ENCODE measurements around the gene JADE3.

DNA sequence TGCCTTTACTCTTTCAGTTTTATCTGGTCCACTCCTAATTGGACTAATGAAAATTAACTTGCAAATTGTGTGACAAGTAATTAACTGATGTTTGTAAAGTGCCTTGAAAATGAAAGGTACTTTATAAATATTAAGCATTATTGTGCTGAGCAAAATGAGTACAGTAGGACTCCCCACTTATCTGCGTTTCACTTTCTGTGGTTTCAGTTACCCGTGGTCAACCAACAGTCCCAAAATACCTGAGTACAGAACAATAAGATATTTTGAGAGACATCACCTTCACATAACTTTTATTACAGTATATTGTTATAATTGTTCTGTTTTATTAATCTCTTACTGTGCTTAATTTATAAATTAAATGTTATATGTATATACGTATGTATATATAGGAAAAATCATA lies 27.4 kb upstream of the JADE3 start:
- TF ChIP-seq POLR2A (IDR thresholded peaks at IDR 0.05) (no peak), POLR2AphosphoS5 (IDR thresholded peaks at IDR 0.05) (no peak)
- TF ChIP-seq, protein P1, sequence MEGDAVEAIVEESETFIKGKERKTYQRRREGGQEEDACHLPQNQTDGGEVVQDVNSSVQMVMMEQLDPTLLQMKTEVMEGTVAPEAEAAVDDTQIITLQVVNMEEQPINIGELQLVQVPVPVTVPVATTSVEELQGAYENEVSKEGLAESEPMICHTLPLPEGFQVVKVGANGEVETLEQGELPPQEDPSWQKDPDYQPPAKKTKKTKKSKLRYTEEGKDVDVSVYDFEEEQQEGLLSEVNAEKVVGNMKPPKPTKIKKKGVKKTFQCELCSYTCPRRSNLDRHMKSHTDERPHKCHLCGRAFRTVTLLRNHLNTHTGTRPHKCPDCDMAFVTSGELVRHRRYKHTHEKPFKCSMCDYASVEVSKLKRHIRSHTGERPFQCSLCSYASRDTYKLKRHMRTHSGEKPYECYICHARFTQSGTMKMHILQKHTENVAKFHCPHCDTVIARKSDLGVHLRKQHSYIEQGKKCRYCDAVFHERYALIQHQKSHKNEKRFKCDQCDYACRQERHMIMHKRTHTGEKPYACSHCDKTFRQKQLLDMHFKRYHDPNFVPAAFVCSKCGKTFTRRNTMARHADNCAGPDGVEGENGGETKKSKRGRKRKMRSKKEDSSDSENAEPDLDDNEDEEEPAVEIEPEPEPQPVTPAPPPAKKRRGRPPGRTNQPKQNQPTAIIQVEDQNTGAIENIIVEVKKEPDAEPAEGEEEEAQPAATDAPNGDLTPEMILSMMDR (IDR thresholded peaks at IDR 0.05) = no peak
